D721Med (cell line): ENCODE results near the gene RHO.
"Not testable (repeated sequence)": the region's sequence is repeated elsewhere in the genome, so short reads cannot be mapped to it uniquely, and the experiment has no call there.

Experiments used
- DNase-seq: peaks from one replicate; pipeline ENCODE4 v3.0.0; 2011; ENCODE audit warnings: low spot score; ENCODE audit not compliant: insufficient read length
- FAIRE-seq: peaks from 2 replicates; lab custom pipeline; 2011; peaks lifted over from hg19 to GRCh38; lab: Jason Lieb, UNC
- CTCF ChIP-seq: IDR thresholded peaks from 2 replicates; pipeline ENCODE4 v1.5.1; 2012; ENCODE audit warnings: mild to moderate bottlenecking, control low read depth; ENCODE audit not compliant: insufficient read depth; ENCODE audit errors: missing control alignments

Gene RHO

GRCh38 chr3:129499604-129500333, 28.7 kb upstream of the RHO start:
- not testable (repeated sequence) for DNase-seq, FAIRE-seq

GRCh38 chr3:129500334-129500658, 28.1 kb upstream of the RHO start:
- no peak for FAIRE-seq
- no peak for DNase-seq
- no peak for TF ChIP-seq CTCF

- FAIRE-seq (no peak), DNase-seq (no peak)
- no peak for TF ChIP-seq CTCF
These were observed 26.8 kb upstream of the RHO start for GRCh38 chr3:129501630-129502029.

GRCh38 chr3:129502641-129503408, 25.6 kb upstream of the RHO start:
- FAIRE-seq (no peak), DNase-seq (no peak)
- TF ChIP-seq CTCF: no peak

GRCh38 chr3:129503471-129504291, 24.8 kb upstream of the RHO start:
- FAIRE-seq (no peak), DNase-seq (peak; percentile 42)
- TF ChIP-seq CTCF: no peak

GRCh38 chr3:129504471-129505100, 23.9 kb upstream of the RHO start:
- no peak for TF ChIP-seq CTCF
- no peak for DNase-seq
- no peak for FAIRE-seq

- DNase-seq (no peak), FAIRE-seq (no peak)
- no peak for TF ChIP-seq CTCF
These were observed 23.1 kb upstream of the RHO start for GRCh38 chr3:129505341-129505740.
